GM21526 (cell line): ENCODE results near the gene ZNF436.
A peak's percentile ranks its signal among the peaks of the same experiment; 100 is the strongest.

Experiments used
- ATAC-seq: cut with Tn5 transposase; IDR thresholded peaks from one replicate; pipeline ENCODE4 v1.9.1; 2021; ENCODE audit warnings: moderate library complexity; ENCODE audit not compliant: unreplicated experiment, low FRiP score

Gene ZNF436

GRCh38 chr1:23367791-23368561 lies 1.7 kb downstream of the ZNF436 start:
- peak; percentile 87 for ATAC-seq

GRCh38 chr1:23367451-23367790 lies 2.2 kb downstream of the ZNF436 start:
- ATAC-seq = no peak

GRCh38 chr1:23366598-23366997 lies 3.0 kb downstream of the ZNF436 start:
- ATAC-seq = no peak

GRCh38 chr1:23366146-23366545 lies 3.5 kb downstream of the ZNF436 start:
- ATAC-seq = no peak

GRCh38 chr1:23362218-23362713 lies 7.4 kb downstream of the ZNF436 start:
- ATAC-seq = no peak

- no peak for ATAC-seq
Measured at GRCh38 chr1:23358310-23358875, 11.2 kb downstream of the ZNF436 start.

- ATAC-seq = no peak
Measured at GRCh38 chr1:23357138-23357908, 12.3 kb downstream of the ZNF436 start.

- ATAC-seq = no peak
Measured at GRCh38 chr1:23356471-23357137, 13.0 kb downstream of the ZNF436 start.

- ATAC-seq = no peak
Measured at GRCh38 chr1:23354245-23354644, 15.4 kb downstream of the ZNF436 start.

- ATAC-seq = no peak
Measured at GRCh38 chr1:23352096-23352695, 17.4 kb downstream of the ZNF436 start.

- ATAC-seq = no peak
Measured at GRCh38 chr1:23345920-23346319, 23.7 kb downstream of the ZNF436 start.

GRCh38 chr1:23344987-23345472 lies 24.6 kb downstream of the ZNF436 start:
- ATAC-seq = no peak

GRCh38 chr1:23344111-23344986 lies 25.3 kb downstream of the ZNF436 start, which contains the start of gene HNRNPR:
HNRNPR (minus strand) TSS chr1:23344284; CDS start chr1:23341008, 3,276 bp downstream.
- peak; percentile 89 for ATAC-seq

GRCh38 chr1:23343221-23344110 lies 26.2 kb downstream of the ZNF436 start:
- ATAC-seq = peak; percentile 23

- no peak for ATAC-seq
Measured at GRCh38 chr1:23341931-23342692, 27.5 kb downstream of the ZNF436 start.

GRCh38 chr1:23339632-23340031 lies 30.0 kb downstream of the ZNF436 start:
- ATAC-seq = no peak

- no peak for ATAC-seq
Measured at GRCh38 chr1:23337869-23338268, 31.8 kb downstream of the ZNF436 start.

GRCh38 chr1:23331713-23332112 lies 37.9 kb downstream of the ZNF436 start:
- no peak for ATAC-seq
